ENCODE results near the gene ATP5MK. TPM values are rescaled to one million over a fixed set of nuclear protein-coding genes. Genes with fewer than 3 reads are reported as not detected.
A peak's percentile ranks its signal among the peaks of the same experiment; 100 is the strongest.

The ATP5MK gene
- total RNA-seq, 1 donor: 145 TPM

DNA sequence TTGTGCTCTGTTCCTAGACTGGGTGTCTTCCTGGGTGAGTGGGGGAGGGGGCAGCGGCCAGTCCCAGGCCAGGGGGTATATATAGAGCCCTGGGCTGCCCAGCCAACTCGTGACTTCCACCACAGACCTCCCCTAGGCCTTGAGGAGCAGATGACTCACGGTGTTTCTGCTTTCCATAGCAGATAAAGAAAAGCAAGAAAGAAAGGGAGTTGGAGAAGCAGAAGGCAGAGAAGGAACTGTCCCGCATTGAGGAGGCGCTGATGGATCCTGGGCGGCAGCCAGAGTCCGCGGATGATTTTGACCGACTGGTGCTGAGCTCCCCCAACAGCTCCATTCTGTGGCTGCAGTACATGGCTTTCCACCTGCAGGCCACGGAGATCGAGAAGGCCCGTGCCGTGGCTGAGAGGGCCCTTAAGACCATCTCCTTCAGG lies 45.8 kb upstream of the ATP5MK start:
- H3K4me1 ChIP-seq (ENCODE audit: insufficient read depth, low read length): peaks cover 31% of the 10 kb centered on the region
- H3K79me2 ChIP-seq (ENCODE audit: insufficient read depth, low read length): peaks cover 12% of the 10 kb centered on the region
- peak overlapping the region; percentile 84 for H3K27ac ChIP-seq (ENCODE audit: low read depth, low read length)
- no peaks in the 10 kb centered on the region for H3K27me3 ChIP-seq (ENCODE audit: insufficient read depth, low read length)
- H2AFZ ChIP-seq (ENCODE audit: low read length): no peak overlapping the region
- DNase-seq (ENCODE audit: insufficient read length, low spot score, missing footprints): peak; percentile 95
- no peaks in the 10 kb centered on the region for H3K9me3 ChIP-seq (ENCODE audit: low read depth, low read length)
- peaks cover 38% of the 10 kb centered on the region for H4K20me1 ChIP-seq (ENCODE audit: insufficient read depth, low read length)
- TF ChIP-seq, protein P1, sequence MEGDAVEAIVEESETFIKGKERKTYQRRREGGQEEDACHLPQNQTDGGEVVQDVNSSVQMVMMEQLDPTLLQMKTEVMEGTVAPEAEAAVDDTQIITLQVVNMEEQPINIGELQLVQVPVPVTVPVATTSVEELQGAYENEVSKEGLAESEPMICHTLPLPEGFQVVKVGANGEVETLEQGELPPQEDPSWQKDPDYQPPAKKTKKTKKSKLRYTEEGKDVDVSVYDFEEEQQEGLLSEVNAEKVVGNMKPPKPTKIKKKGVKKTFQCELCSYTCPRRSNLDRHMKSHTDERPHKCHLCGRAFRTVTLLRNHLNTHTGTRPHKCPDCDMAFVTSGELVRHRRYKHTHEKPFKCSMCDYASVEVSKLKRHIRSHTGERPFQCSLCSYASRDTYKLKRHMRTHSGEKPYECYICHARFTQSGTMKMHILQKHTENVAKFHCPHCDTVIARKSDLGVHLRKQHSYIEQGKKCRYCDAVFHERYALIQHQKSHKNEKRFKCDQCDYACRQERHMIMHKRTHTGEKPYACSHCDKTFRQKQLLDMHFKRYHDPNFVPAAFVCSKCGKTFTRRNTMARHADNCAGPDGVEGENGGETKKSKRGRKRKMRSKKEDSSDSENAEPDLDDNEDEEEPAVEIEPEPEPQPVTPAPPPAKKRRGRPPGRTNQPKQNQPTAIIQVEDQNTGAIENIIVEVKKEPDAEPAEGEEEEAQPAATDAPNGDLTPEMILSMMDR (IDR thresholded peaks at IDR 0.05; ENCODE audit: extremely low read depth, low read depth, low read length): no peak
- peaks cover 80% of the 10 kb centered on the region for H3K36me3 ChIP-seq (ENCODE audit: insufficient read depth, low read length)
- H3K4me3 ChIP-seq (ENCODE audit: insufficient read depth, low read length): no peak overlapping the region
- H3K4me2 ChIP-seq (ENCODE audit: insufficient read depth, low read length): peak overlapping the region; percentile 19

DNA sequence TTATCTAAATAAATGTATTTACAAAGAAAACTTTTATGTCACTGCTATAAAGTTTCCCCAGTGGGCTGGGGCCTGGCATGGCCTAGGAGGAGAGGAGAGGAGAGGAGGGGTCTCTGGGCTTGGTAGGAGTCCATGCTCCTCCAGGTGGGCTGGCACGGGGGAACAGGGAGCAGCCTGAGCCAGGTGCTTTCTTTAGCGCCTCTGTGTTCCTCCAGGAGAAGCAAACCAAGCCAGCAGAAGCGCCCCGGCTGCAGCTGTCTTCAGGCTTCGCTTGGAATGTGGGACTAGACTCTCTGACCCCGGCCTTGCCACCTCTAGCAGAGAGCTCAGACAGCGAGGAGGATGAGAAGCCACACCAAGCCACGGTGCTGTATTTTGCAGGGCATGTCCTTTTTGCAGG lies 45.3 kb upstream of the ATP5MK start:
- Histone ChIP-seq H3K27ac (ENCODE audit: low read depth, low read length) (peak overlapping the region; percentile 84), H3K27me3 (ENCODE audit: insufficient read depth, low read length) (no peaks in the 10 kb centered on the region)

DNA sequence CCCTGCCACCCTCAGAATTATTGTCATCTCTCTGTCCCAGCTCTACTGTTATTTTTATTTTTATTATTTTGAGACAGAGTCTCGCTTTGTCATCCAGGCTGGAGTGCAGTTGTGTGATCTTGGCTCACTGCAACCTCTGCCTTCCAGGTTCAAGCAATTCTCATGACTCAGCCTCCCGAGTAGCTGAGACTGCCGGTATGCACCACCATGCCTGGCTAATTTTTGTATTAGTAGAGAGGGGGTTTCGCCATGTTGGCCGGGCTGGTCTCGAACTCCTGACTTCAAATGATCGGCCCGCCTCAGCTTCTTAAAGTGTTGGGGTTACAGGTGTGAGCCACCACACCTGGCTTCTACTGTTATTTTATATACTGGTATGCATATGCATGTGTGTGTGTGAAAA lies 44.9 kb upstream of the ATP5MK start:
- no peak for DNase-seq (ENCODE audit: insufficient read length, low spot score, missing footprints)
- Histone ChIP-seq H3K9me3 (ENCODE audit: low read depth, low read length) (no peaks in the 10 kb centered on the region), H3K27ac (ENCODE audit: low read depth, low read length) (peak overlapping the region; percentile 84)

More for the DNA sequence above, 45.3 kb upstream of the ATP5MK start:
- H3K4me3 ChIP-seq (ENCODE audit: insufficient read depth, low read length): no peak overlapping the region
- no peak overlapping the region for H3K4me2 ChIP-seq (ENCODE audit: insufficient read depth, low read length)
- DNase-seq (ENCODE audit: insufficient read length, low spot score, missing footprints): peak; percentile 49
- no peaks in the 10 kb centered on the region for H3K9me3 ChIP-seq (ENCODE audit: low read depth, low read length)
- H4K20me1 ChIP-seq (ENCODE audit: insufficient read depth, low read length): peaks cover 37% of the 10 kb centered on the region
- H3K79me2 ChIP-seq (ENCODE audit: insufficient read depth, low read length): peaks cover 8% of the 10 kb centered on the region
- no peak overlapping the region for H2AFZ ChIP-seq (ENCODE audit: low read length)
- peaks cover 79% of the 10 kb centered on the region for H3K36me3 ChIP-seq (ENCODE audit: insufficient read depth, low read length)
- H3K4me1 ChIP-seq (ENCODE audit: insufficient read depth, low read length): peaks cover 27% of the 10 kb centered on the region
- TF ChIP-seq, protein P1 (IDR thresholded peaks at IDR 0.05; ENCODE audit: extremely low read depth, low read depth, low read length): no peak

DNA sequence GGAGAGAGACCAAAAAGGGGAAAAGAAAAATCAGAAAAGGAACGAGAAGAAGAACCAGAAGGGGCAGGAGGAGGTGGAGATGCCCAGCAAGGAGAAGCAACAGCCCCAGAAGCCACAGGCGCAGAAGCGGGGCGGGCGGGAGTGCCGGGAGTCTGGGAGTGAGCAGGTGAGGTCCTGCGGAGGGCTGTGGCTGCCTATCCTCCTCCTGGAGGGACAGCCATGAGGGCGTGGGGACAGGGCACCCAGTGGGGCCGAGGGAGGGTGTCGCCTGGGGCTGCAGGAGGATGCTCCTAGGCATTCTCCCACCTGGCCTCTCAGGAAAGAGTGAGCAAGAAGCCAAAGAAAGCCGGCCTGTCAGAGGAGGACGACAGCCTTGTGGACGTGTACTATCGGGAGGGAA lies 44.1 kb upstream of the ATP5MK start:
- H3K4me1 ChIP-seq (ENCODE audit: insufficient read depth, low read length): peaks cover 15% of the 10 kb centered on the region
- peaks cover 30% of the 10 kb centered on the region for H4K20me1 ChIP-seq (ENCODE audit: insufficient read depth, low read length)
- no peak overlapping the region for H3K4me2 ChIP-seq (ENCODE audit: insufficient read depth, low read length)
- H3K79me2 ChIP-seq (ENCODE audit: insufficient read depth, low read length): peaks cover 4% of the 10 kb centered on the region
- H3K36me3 ChIP-seq (ENCODE audit: insufficient read depth, low read length): peaks cover 83% of the 10 kb centered on the region
- no peak for DNase-seq (ENCODE audit: insufficient read length, low spot score, missing footprints)
- H3K27me3 ChIP-seq (ENCODE audit: insufficient read depth, low read length): no peaks in the 10 kb centered on the region
- H3K27ac ChIP-seq (ENCODE audit: low read depth, low read length): no peak overlapping the region
- H3K4me3 ChIP-seq (ENCODE audit: insufficient read depth, low read length): no peak overlapping the region
- no peak overlapping the region for H2AFZ ChIP-seq (ENCODE audit: low read length)
- H3K9me3 ChIP-seq (ENCODE audit: low read depth, low read length): no peaks in the 10 kb centered on the region
- TF ChIP-seq, protein P1 (IDR thresholded peaks at IDR 0.05; ENCODE audit: extremely low read depth, low read depth, low read length): no peak

More for the DNA sequence above, 44.9 kb upstream of the ATP5MK start:
- no peaks in the 10 kb centered on the region for H3K27me3 ChIP-seq (ENCODE audit: insufficient read depth, low read length)
- peaks cover 8% of the 10 kb centered on the region for H3K79me2 ChIP-seq (ENCODE audit: insufficient read depth, low read length)
- TF ChIP-seq, protein P1 (IDR thresholded peaks at IDR 0.05; ENCODE audit: extremely low read depth, low read depth, low read length): no peak
- H3K4me1 ChIP-seq (ENCODE audit: insufficient read depth, low read length): peaks cover 23% of the 10 kb centered on the region
- H3K36me3 ChIP-seq (ENCODE audit: insufficient read depth, low read length): peaks cover 83% of the 10 kb centered on the region
- no peak overlapping the region for H3K4me2 ChIP-seq (ENCODE audit: insufficient read depth, low read length)
- no peak overlapping the region for H2AFZ ChIP-seq (ENCODE audit: low read length)
- H3K4me3 ChIP-seq (ENCODE audit: insufficient read depth, low read length): no peak overlapping the region
- H4K20me1 ChIP-seq (ENCODE audit: insufficient read depth, low read length): peaks cover 37% of the 10 kb centered on the region

All from osteoblast (primary cell).